Dendritic cell treated with granulocyte-macrophage colony-stimulating factor and Interleukin-4, amounts not matched to agents 40 ng/mL and 50 ng/mL, for 4 days (primary cell): ENCODE measurements around the gene SHC3.

Experiments used
- H3K27ac Mint-ChIP-seq: one replicate; pipeline ENCODE4 v1.8.0; 2022; ENCODE audit warnings: mild to moderate bottlenecking, mixed read lengths
- H3K27me3 Mint-ChIP-seq: one replicate; pipeline ENCODE4 v1.8.0; 2022; ENCODE audit warnings: mild to moderate bottlenecking, mixed read lengths
- H3K36me3 Mint-ChIP-seq: one replicate; pipeline ENCODE4 v1.8.0; 2022; ENCODE audit warnings: low read depth, mixed read lengths
- H3K4me1 Mint-ChIP-seq: one replicate; pipeline ENCODE4 v1.8.0; 2022; ENCODE audit warnings: low read depth, mixed read lengths
- H3K4me3 Mint-ChIP-seq: one replicate; pipeline ENCODE4 v1.8.0; 2022; ENCODE audit warnings: mild to moderate bottlenecking, moderate library complexity, mixed read lengths
- H3K9me3 Mint-ChIP-seq: one replicate; pipeline ENCODE4 v1.8.0; 2022; ENCODE audit warnings: mixed read lengths
- intact Hi-C: fragments of 100-400 bp; cut with micrococcal nuclease; formaldehyde crosslinking; loops from one replicate; pipeline ENCODE4 v1.15.0; 2022

SHC3 gene

DNA sequence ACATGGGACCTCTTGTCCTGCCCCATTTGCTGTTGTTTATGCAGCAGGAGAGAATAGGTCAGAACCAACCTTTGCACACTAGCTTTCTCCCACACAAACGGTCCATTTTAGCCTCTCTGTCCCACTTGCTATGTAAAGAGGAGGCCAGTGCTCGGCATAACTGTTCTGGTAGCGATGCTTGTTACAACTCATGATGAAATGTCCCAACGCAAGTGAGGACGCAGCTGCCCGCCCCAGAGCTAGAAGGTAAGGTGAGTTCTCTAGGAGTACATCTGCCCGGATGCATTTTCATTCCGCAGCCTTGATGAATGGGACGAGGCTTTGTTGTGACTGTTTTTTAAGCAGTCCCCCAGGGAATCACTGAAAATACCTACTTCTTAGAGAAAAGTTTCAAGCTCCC lies 173.3 kb downstream of the SHC3 start:
- intact Hi-C loops, result no loop called here
- H3K4me3 Mint-ChIP-seq, result no peak overlapping the region
- H3K4me1 Mint-ChIP-seq, result peaks cover 31% of the 10 kb centered on the region
- H3K27me3 Mint-ChIP-seq, result no peaks in the 10 kb centered on the region
- peaks cover 7% of the 10 kb centered on the region for H3K36me3 Mint-ChIP-seq
- no peak overlapping the region for H3K27ac Mint-ChIP-seq
- no peaks in the 10 kb centered on the region for H3K9me3 Mint-ChIP-seq

- Mint-ChIP-seq H3K4me3 (no peak overlapping the region), H3K27me3 (no peaks in the 10 kb centered on the region), H3K27ac (no peak overlapping the region), H3K36me3 (peaks cover 7% of the 10 kb centered on the region), H3K9me3 (no peaks in the 10 kb centered on the region), H3K4me1 (peaks cover 19% of the 10 kb centered on the region)
- intact Hi-C loops, result loop anchor here (5.0 kb wide), 1 partner anchor 341 kb away; no protein-coding TSS in a partner anchor
Measured at GRCh38 chr9:89002987-89003386, 175.6 kb downstream of the SHC3 start.

DNA sequence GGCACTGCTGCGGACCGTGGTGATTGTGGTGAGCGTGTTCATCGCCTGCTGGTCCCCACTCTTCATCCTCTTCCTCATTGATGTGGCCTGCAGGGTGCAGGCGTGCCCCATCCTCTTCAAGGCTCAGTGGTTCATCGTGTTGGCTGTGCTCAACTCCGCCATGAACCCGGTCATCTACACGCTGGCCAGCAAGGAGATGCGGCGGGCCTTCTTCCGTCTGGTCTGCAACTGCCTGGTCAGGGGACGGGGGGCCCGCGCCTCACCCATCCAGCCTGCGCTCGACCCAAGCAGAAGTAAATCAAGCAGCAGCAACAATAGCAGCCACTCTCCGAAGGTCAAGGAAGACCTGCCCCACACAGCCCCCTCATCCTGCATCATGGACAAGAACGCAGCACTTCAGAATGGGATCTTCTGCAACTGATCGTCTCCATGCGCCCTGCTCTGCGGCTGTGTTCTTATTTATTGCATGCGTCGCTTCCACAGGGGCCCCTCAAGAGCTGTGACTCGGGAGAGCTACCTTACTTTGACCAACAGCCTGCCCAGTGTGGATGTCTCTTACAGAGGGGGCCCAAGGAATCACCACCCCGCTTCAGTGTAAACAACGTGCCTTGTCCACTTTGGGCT lies 176.6 kb downstream of the SHC3 start:
- peaks cover 14% of the 10 kb centered on the region for H3K4me1 Mint-ChIP-seq
- peaks cover 7% of the 10 kb centered on the region for H3K36me3 Mint-ChIP-seq
- no peak overlapping the region for H3K27ac Mint-ChIP-seq
- H3K4me3 Mint-ChIP-seq, result no peak overlapping the region
- intact Hi-C loops, result loop anchor here (1.0 to 5.0 kb wide), 2 partner anchors 340 to 408 kb away; no protein-coding TSS in a partner anchor
- H3K9me3 Mint-ChIP-seq, result no peaks in the 10 kb centered on the region
- H3K27me3 Mint-ChIP-seq, result no peaks in the 10 kb centered on the region

DNA sequence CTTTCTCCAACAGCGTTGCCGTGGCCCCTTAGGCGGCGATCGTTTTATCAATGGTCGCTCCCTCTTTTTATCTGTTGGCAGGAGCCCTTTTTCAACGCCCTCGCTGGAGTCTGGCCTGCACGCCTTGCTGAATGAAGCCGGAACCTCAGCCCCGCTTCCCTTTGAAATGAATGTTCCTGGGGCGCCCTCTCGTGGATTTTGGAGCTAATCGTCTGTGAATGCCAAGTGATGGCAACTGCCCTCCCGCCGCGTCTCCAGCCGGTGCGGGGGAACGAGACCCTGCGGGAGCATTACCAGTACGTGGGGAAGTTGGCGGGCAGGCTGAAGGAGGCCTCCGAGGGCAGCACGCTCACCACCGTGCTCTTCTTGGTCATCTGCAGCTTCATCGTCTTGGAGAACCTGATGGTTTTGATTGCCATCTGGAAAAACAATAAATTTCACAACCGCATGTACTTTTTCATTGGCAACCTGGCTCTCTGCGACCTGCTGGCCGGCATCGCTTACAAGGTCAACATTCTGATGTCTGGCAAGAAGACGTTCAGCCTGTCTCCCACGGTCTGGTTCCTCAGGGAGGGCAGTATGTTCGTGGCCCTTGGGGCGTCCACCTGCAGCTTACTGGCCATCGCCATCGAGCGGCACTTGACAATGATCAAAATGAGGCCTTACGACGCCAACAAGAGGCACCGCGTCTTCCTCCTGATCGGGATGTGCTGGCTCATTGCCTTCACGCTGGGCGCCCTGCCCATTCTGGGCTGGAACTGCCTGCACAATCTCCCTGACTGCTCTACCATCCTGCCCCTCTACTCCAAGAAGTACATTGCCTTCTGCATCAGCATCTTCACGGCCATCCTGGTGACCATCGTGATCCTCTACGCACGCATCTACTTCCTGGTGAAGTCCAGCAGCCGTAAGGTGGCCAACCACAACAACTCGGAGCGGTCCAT lies 177.4 kb downstream of the SHC3 start:
- intact Hi-C loops, result loop anchor here (1.0 to 5.0 kb wide), 2 partner anchors 339 to 407 kb away; no protein-coding TSS in a partner anchor
- Mint-ChIP-seq H3K27ac (no peak overlapping the region), H3K27me3 (no peaks in the 10 kb centered on the region)

GRCh38 chr9:89000371-89000781 lies 178.2 kb downstream of the SHC3 start:
- Mint-ChIP-seq H3K27me3 (no peaks in the 10 kb centered on the region), H3K9me3 (no peaks in the 10 kb centered on the region), H3K36me3 (peaks cover 10% of the 10 kb centered on the region), H3K4me1 (peaks cover 14% of the 10 kb centered on the region), H3K4me3 (no peak overlapping the region), H3K27ac (no peak overlapping the region)
- intact Hi-C loops, result loop anchor here (5.0 kb wide), 1 partner anchor 338 kb away; no protein-coding TSS in a partner anchor

More for the DNA sequence above, 177.4 kb downstream of the SHC3 start:
- Mint-ChIP-seq H3K4me1 (peaks cover 14% of the 10 kb centered on the region), H3K36me3 (peaks cover 7% of the 10 kb centered on the region), H3K9me3 (no peaks in the 10 kb centered on the region), H3K4me3 (no peak overlapping the region)

- H3K36me3 Mint-ChIP-seq, result peaks cover 12% of the 10 kb centered on the region
- H3K27ac Mint-ChIP-seq, result no peak overlapping the region
- no peak overlapping the region for H3K4me3 Mint-ChIP-seq
- intact Hi-C loops, result no loop called here
- H3K9me3 Mint-ChIP-seq, result no peaks in the 10 kb centered on the region
- H3K27me3 Mint-ChIP-seq, result no peaks in the 10 kb centered on the region
- peaks cover 29% of the 10 kb centered on the region for H3K4me1 Mint-ChIP-seq
Measured at GRCh38 chr9:88998911-88999310, 179.7 kb downstream of the SHC3 start.

DNA sequence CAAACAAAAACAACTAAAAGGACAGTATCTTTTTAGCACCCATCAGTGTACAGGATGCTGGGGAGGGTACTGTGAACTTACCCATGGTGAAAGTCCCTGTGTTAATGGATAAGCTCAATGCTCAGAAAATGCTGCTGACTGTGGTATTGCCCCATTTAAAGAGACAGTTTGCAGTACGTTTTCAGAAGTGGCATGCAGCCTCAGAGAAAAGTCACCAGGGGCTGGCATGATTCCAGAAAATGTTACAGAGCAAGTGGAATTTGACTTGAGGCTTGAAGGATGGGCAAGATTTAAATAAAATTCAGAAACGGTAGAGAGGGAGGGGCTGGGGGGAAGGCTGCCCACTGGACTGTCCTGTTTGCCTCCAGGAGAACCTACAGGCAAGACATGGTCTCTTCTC lies 180.1 kb downstream of the SHC3 start:
- no peak overlapping the region for H3K27ac Mint-ChIP-seq
- intact Hi-C loops, result no loop called here
- H3K36me3 Mint-ChIP-seq, result peaks cover 12% of the 10 kb centered on the region
- H3K4me1 Mint-ChIP-seq, result peaks cover 33% of the 10 kb centered on the region
- H3K9me3 Mint-ChIP-seq, result no peaks in the 10 kb centered on the region
- no peaks in the 10 kb centered on the region for H3K27me3 Mint-ChIP-seq
- no peak overlapping the region for H3K4me3 Mint-ChIP-seq

DNA sequence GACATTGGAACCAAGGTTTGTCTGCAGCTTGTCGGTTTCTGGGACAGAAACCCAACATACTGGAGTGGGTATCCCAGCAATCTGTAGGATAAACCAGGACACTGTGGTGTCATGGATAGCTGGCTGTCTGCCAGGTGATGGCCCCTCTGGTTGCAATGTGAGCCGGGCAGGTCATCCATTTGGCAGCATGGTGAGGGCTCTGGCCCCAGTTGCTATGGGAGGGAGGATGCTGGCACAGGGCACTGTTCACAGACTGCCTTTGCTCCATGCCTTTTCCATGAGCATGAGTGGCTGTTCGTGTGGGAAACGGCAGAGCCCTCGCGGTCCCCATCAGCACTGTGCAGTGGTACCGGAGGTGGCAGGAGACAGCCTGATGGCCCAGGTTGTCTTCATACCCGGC lies 181.0 kb downstream of the SHC3 start:
- H3K27me3 Mint-ChIP-seq, result no peaks in the 10 kb centered on the region

GRCh38 chr9:88996921-88997235 lies 181.7 kb downstream of the SHC3 start:
- Mint-ChIP-seq H3K36me3 (peaks cover 9% of the 10 kb centered on the region), H3K9me3 (no peaks in the 10 kb centered on the region), H3K27me3 (peaks cover 5% of the 10 kb centered on the region), H3K4me1 (peaks cover 45% of the 10 kb centered on the region), H3K4me3 (no peak overlapping the region), H3K27ac (no peak overlapping the region)
- intact Hi-C loops, result no loop called here

More for the DNA sequence above, 181.0 kb downstream of the SHC3 start:
- intact Hi-C loops, result no loop called here
- Mint-ChIP-seq H3K4me1 (peaks cover 37% of the 10 kb centered on the region), H3K27ac (no peak overlapping the region), H3K36me3 (peaks cover 12% of the 10 kb centered on the region), H3K4me3 (no peak overlapping the region), H3K9me3 (no peaks in the 10 kb centered on the region)

DNA sequence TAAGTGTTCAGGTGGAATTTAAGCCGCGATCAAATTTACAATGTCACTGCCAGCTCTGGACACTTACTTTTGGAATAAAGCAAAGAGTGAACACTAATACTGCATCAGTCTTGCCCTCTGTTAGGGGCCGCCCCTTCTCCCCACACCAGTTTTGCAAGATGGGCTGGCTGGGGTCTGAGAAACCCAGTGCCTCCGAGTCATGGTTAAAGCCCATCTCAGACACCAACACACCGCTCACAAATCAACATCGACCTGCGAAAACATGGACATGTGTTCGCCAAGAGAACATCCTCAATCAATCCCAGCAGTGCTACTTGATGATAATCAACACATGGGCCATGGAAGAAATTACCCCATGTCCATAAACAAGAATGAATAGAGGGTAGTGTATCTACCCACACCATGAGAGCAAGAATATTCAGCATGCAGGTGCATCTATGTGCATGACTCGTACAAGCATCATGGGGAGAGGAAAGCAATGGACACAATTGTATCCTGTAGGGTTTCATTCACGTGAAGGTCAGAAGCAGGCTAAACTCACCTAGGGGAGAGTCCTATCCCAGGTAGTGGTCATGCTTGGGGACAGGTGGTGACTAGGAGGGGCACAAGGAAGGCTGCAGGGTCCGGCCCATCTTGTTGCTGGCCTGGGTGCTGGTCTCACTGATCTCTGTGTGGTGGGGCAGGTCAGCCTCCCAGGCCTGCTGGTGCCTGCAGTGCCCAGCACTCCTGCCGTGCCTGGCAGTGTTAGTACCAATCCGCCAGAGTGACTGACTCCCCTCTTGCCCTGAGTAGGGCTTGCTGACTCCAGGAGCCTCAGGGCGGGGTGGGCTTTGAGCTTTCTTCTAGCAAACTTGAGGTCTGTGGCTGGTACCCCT lies 182.3 kb downstream of the SHC3 start:
- no peaks in the 10 kb centered on the region for H3K9me3 Mint-ChIP-seq
- peaks cover 50% of the 10 kb centered on the region for H3K4me1 Mint-ChIP-seq
- H3K4me3 Mint-ChIP-seq, result no peak overlapping the region
- H3K27me3 Mint-ChIP-seq, result peaks cover 11% of the 10 kb centered on the region
- intact Hi-C loops, result no loop called here
- H3K36me3 Mint-ChIP-seq, result peaks cover 5% of the 10 kb centered on the region
- no peak overlapping the region for H3K27ac Mint-ChIP-seq

GRCh38 chr9:88995627-88996026 lies 183.0 kb downstream of the SHC3 start:
- H3K4me1 Mint-ChIP-seq, result peaks cover 45% of the 10 kb centered on the region
- H3K9me3 Mint-ChIP-seq, result no peaks in the 10 kb centered on the region
- no peak overlapping the region for H3K27ac Mint-ChIP-seq
- peaks cover 15% of the 10 kb centered on the region for H3K27me3 Mint-ChIP-seq
- intact Hi-C loops, result no loop called here
- peaks cover 5% of the 10 kb centered on the region for H3K36me3 Mint-ChIP-seq
- H3K4me3 Mint-ChIP-seq, result no peak overlapping the region

GRCh38 chr9:88995200-88995577 lies 183.4 kb downstream of the SHC3 start:
- Mint-ChIP-seq H3K4me3 (no peak overlapping the region), H3K9me3 (no peaks in the 10 kb centered on the region), H3K27ac (no peak overlapping the region), H3K4me1 (peaks cover 49% of the 10 kb centered on the region), H3K36me3 (peaks cover 5% of the 10 kb centered on the region), H3K27me3 (peaks cover 18% of the 10 kb centered on the region)
- intact Hi-C loops, result no loop called here

DNA sequence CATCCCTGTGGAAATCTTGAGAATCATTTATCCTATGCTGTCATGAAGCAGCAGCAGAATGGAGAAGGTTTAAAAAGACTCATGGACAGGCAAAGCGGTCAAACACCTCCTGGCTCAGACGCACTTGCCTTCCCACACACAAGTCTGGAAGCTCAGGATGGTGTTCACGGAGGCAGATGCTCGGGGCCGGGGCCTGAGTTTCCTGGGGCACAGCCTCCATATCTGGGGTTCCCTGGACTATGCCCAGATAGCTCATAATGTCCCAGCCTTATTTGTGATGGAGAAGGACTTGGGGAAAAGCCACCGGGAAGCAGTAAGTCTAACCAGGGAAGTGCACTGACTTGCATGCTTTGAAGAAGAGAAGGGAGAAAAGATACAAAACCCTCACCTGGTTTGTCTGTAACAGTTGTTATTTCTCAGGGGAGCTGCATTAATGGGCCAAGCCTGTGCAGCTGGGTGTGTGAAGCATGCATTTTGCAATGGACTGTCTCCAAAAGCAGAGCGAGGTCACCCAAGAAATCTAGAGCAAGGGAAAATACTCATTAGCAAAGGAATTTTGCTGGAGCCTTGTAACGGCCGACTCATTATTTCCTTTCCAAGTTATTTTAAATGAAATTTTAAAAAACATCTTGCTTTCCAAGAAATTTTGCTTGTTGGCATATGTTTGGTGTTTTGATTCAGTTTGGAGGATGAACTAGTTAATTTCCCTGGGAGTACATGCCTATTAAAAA lies 184.0 kb downstream of the SHC3 start:
- intact Hi-C loops, result no loop called here
- H3K27me3 Mint-ChIP-seq, result peaks cover 20% of the 10 kb centered on the region

More for the DNA sequence above, 184.0 kb downstream of the SHC3 start:
- H3K27ac Mint-ChIP-seq, result no peak overlapping the region
- no peaks in the 10 kb centered on the region for H3K9me3 Mint-ChIP-seq
- H3K4me3 Mint-ChIP-seq, result no peak overlapping the region
- H3K36me3 Mint-ChIP-seq, result peaks cover 5% of the 10 kb centered on the region
- H3K4me1 Mint-ChIP-seq, result peaks cover 55% of the 10 kb centered on the region
